ENCODE measurements around the gene AGPAT1. TPM values are rescaled to one million over a fixed set of nuclear protein-coding genes. Genes with fewer than 3 reads are reported as not detected.

The AGPAT1 gene
- total RNA-seq, 4 donors from 2014 or later, result 17.8 to 28.2 (median 25.6) TPM

GRCh38 chr6:32191696-32192607 is 16.1 kb upstream of the AGPAT1 start:
- no peak for TF ChIP-seq CTCF (IDR thresholded peaks at IDR 0.05; ENCODE audit: low read depth)

- no peak for TF ChIP-seq CTCF (IDR thresholded peaks at IDR 0.05; ENCODE audit: low read depth)
These were observed 15.2 kb upstream of the AGPAT1 start for GRCh38 chr6:32190911-32191677.

GRCh38 chr6:32190054-32190851 is 14.4 kb upstream of the AGPAT1 start, which contains the start of gene PBX2:
TSS of gene PBX2 (minus strand) at chr6:32190202. CDS start at chr6:32189915, 287 bp downstream.
- no peak for TF ChIP-seq CTCF (IDR thresholded peaks at IDR 0.05; ENCODE audit: low read depth)

GRCh38 chr6:32189742-32190053 is 13.8 kb upstream of the AGPAT1 start:
- no peak for TF ChIP-seq CTCF (IDR thresholded peaks at IDR 0.05; ENCODE audit: low read depth)

GRCh38 chr6:32189069-32189741 is 13.3 kb upstream of the AGPAT1 start:
- no peak for TF ChIP-seq CTCF (IDR thresholded peaks at IDR 0.05; ENCODE audit: low read depth)

- TF ChIP-seq CTCF (IDR thresholded peaks at IDR 0.05; ENCODE audit: low read depth), result no peak
These were observed 12.6 kb upstream of the AGPAT1 start for GRCh38 chr6:32188381-32189068.

All from subcutaneous adipose tissue (tissue), 4 donors.